Mesodermal cell (in vitro differentiated cells): ENCODE measurements around the gene CDO1.
"Not testable (repeated sequence)": the region's sequence is repeated elsewhere in the genome, so short reads cannot be mapped to it uniquely, and the experiment has no call there.

Experiments
- H3K27ac ChIP-seq: 2 replicates; pipeline ENCODE4 v1.7.0; 2013; ENCODE audit warnings: mild to moderate bottlenecking, low read depth, low read length, moderate library complexity; ENCODE audit not compliant: severe bottlenecking
- H3K36me3 ChIP-seq: 2 replicates; pipeline ENCODE4 v1.7.1; 2013; ENCODE audit warnings: mild to moderate bottlenecking, low read length, moderate library complexity; ENCODE audit not compliant: control insufficient read depth, insufficient read depth
- H3K4me1 ChIP-seq: one replicate; pipeline ENCODE4 v1.7.1; 2013; ENCODE audit warnings: mild to moderate bottlenecking, low read length; ENCODE audit not compliant: insufficient read depth, control insufficient read depth, poor library complexity, severe bottlenecking
- H3K4me3 ChIP-seq: 2 replicates; pipeline ENCODE4 v1.7.0; 2013; ENCODE audit warnings: low read length, control low read depth, mild to moderate bottlenecking; ENCODE audit not compliant: insufficient read depth, poor library complexity, severe bottlenecking; ENCODE audit errors: extremely low read depth
- H3K9me3 ChIP-seq: 2 replicates; pipeline ENCODE4 v1.7.1; 2013; ENCODE audit warnings: mild to moderate bottlenecking, low read length, moderate library complexity; ENCODE audit not compliant: control insufficient read depth
- WGBS, 2 experiments: methylation state at CpG; one replicate each; pipeline ENCODE4 v1.1.5; 2013; ENCODE audit warnings: missing lambda C conversion rate in 2 of 2; ENCODE audit not compliant: insufficient coverage in 2 of 2; 5-methylcytosine and 5-hydroxymethylcytosine counted together

Gene CDO1

DNA sequence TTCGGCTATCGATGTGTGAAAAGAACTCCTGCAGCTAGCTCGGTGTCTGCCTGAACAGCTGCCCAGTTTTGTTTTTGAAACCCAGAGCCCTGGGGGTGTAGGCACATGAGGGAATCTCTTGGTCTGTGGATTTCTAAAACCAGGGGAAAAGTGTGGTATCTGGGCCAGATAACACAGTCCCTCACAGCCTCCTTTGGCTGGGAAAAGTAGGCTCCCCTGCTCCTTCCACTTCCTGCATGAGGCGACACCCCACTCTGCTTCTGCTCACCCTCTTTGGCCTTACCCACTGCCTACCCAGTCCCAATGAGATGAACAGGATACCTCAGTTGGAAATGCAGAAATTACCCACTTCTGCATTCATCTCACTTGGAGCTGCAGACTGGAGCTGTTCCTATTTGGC lies 9.5 kb upstream of the CDO1 start:
- no peak overlapping the region for H3K4me3 ChIP-seq
- H3K27ac ChIP-seq: no peak overlapping the region
- 81 to 88% methylated on average over 1 to 4 of the region's 4 CpGs for WGBS, 2 experiments
- H3K4me1 ChIP-seq: no peaks in the 10 kb centered on the region
- peaks cover 21% of the 10 kb centered on the region for H3K36me3 ChIP-seq
- no peaks in the 10 kb centered on the region for H3K9me3 ChIP-seq

GRCh38 chr5:115824983-115825382 lies 8.5 kb upstream of the CDO1 start:
- WGBS, 2 experiments: no CpG with 5 or more reads among the region's 1 CpG
- not testable (repeated sequence) for H3K4me3 ChIP-seq, H3K27ac ChIP-seq, H3K9me3 ChIP-seq, H3K4me1 ChIP-seq
- H3K36me3 ChIP-seq: peaks cover 14% of the 10 kb centered on the region

- WGBS, 2 experiments: 78% methylated on average over 1 of the region's 1 CpG; no CpG with 5 or more reads in 1 of the 2 experiments
- Histone ChIP-seq H3K4me3 (no peak overlapping the region), H3K9me3 (no peaks in the 10 kb centered on the region), H3K4me1 (no peaks in the 10 kb centered on the region), H3K27ac (no peak overlapping the region), H3K36me3 (no peaks in the 10 kb centered on the region)
Observed at GRCh38 chr5:115820846-115821245, 4.4 kb upstream of the CDO1 start.

DNA sequence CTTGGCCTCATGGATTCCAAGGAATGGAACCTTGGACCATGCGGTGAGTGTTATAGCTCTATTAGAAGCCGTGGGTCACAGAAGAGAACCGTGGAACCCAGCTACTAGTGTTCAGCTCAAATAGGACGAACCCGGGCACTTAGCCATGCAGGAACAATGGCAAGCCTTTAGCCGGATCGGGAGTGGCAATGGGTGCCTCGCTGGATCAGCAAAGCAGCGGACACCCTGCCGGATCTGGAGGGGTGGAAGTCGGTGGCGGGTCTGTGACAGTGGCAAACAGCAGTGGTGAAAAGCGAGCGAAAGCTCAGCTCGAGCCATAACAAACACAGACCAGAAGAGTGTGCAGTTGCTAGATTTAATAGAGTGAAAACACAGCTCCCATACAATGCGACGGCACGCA lies 2.4 kb upstream of the CDO1 start:
- Histone ChIP-seq H3K4me3 (no peak overlapping the region), H3K27ac (no peak overlapping the region), H3K9me3 (no peaks in the 10 kb centered on the region), H3K36me3 (no peaks in the 10 kb centered on the region), H3K4me1 (no peaks in the 10 kb centered on the region)
- WGBS, 2 experiments: 95 to 98% methylated on average over 16 to 17 of the region's 18 CpGs

- Histone ChIP-seq H3K27ac (no peak overlapping the region), H3K4me3 (no peak overlapping the region), H3K9me3 (no peaks in the 10 kb centered on the region), H3K36me3 (no peaks in the 10 kb centered on the region), H3K4me1 (no peaks in the 10 kb centered on the region)
- 89% methylated on average over 4 of the region's 7 CpGs; no CpG with 5 or more reads in 1 of the 2 experiments for WGBS, 2 experiments
Observed at GRCh38 chr5:115817386-115817785, 927 bp upstream of the CDO1 start.

DNA sequence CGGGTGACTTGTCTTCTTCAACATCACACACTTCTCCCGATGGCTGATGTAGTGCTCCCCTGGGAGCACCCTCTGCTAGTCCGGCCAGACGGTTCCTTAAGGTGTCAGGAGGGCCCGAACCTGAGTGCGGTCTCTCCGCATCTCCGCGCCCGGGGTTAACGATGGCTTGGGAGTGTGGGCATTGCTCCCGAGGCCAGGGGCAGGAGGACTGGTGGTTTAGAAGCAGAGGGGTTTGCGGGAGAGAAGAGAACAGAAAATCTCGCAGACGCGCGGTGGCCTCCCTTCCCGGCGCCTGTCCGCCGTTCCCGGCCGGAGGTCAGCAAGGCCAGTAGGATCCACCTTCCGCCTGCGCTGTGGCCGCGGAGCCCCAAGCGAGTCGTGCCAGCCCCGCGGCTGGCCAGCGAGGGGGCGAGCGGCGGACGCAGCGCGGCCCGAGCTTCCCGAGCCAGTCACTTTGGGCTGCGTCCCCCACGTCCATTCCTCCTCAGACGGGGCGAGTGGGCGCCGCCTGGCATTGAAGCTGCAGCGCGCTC lies 700 bp downstream of the CDO1 start:
- no peaks in the 10 kb centered on the region for H3K36me3 ChIP-seq
- H3K4me3 ChIP-seq: peak overlapping the region; percentile 62
- 2% methylated on average over 20 to 23 of the region's 48 CpGs for WGBS, 2 experiments
- no peak overlapping the region for H3K27ac ChIP-seq
- no peaks in the 10 kb centered on the region for H3K4me1 ChIP-seq
- H3K9me3 ChIP-seq: no peaks in the 10 kb centered on the region

DNA sequence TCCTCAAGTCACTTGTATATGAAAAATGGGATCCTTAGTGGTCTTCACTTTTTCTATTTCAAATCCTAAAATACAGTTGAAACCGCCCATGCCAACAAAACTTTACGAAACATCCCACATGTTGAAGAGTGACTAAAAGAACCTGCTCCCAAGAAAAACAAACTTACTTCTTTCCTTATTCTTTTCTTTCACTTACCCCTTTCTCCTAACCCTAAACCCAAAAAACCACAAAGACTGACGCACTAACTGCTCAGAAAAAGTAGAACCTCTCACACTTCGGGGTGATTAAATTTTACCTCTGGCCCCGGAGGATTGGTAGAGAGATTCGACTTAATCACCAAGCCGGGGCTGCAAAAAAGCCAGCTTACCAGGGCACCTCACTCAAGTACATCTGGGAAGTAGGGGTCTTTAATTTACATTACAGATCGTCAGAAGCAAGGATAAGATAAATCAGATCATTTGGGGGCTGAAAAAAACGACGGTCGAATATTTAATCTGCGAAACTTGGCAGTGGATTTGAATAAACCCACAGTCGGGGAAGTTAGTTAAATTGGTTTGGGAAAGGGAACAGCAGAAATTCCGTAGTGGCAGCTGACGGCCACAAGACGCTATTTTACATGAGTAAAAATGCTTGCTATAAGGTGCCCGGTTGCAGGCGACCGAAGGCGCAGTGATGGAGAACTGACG lies 1.3 kb downstream of the CDO1 start:
- WGBS, 2 experiments: 23 to 31% methylated on average over 10 to 17 of the region's 21 CpGs
- no peaks in the 10 kb centered on the region for H3K36me3 ChIP-seq
- H3K9me3 ChIP-seq: no peaks in the 10 kb centered on the region
- no peak overlapping the region for H3K27ac ChIP-seq
- H3K4me1 ChIP-seq: no peaks in the 10 kb centered on the region
- H3K4me3 ChIP-seq: peak overlapping the region; percentile 62

DNA sequence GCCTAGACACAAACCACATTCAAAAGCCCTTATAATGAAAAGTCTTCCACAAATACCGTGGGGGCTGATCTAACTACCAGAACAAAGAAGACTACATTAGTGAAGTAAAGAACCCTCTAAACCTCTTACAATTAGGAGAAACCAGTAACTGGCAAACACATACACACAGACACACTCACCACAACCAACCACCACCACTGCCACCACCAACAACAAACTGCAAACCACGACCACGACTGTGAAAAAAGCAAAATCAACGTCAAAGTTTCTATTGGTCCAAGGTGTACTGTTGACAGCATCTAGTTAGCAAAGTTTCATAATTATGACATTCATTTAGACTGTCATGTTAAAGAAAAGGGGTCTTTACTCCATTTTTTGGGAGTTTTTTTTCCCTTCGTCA lies 2.7 kb downstream of the CDO1 start:
- H3K27ac ChIP-seq: no peak overlapping the region
- no peak overlapping the region for H3K4me3 ChIP-seq

GRCh38 chr5:115812372-115812771 lies 4.1 kb downstream of the CDO1 start:
- no peak overlapping the region for H3K4me3 ChIP-seq
- 86% methylated on average over 1 of the region's 1 CpG; no CpG with 5 or more reads in 1 of the 2 experiments for WGBS, 2 experiments
- no peaks in the 10 kb centered on the region for H3K36me3 ChIP-seq
- no peaks in the 10 kb centered on the region for H3K4me1 ChIP-seq
- H3K9me3 ChIP-seq: no peaks in the 10 kb centered on the region
- no peak overlapping the region for H3K27ac ChIP-seq

More for the DNA sequence above, 2.7 kb downstream of the CDO1 start:
- Histone ChIP-seq H3K9me3 (no peaks in the 10 kb centered on the region), H3K4me1 (no peaks in the 10 kb centered on the region), H3K36me3 (no peaks in the 10 kb centered on the region)
- WGBS, 2 experiments: 81% methylated on average over 3 of the region's 5 CpGs; no CpG with 5 or more reads in 1 of the 2 experiments

DNA sequence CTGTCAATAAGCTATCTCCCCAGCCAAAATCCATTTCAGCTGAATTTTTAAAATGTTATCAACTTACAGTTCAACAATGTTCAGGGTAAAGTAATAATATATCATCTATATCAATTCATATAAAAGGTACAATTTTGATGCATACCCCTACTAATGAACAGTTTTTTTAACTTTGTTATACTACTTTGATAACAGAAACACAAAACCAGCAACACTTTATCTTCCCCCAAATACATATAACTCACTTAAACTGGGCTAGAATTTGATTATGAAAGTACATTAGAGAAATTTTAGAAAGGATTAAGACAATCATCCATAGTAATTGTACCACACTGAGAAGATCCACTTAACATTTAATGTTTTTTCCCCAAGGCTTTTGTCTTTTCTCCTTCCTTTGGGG lies 5.1 kb downstream of the CDO1 start:
- Histone ChIP-seq H3K36me3 (no peaks in the 10 kb centered on the region), H3K4me1 (no peaks in the 10 kb centered on the region), H3K9me3 (no peaks in the 10 kb centered on the region), H3K4me3 (no peak overlapping the region), H3K27ac (no peak overlapping the region)

GRCh38 chr5:115810761-115811160 lies 5.7 kb downstream of the CDO1 start:
- Histone ChIP-seq H3K9me3 (no peaks in the 10 kb centered on the region), H3K4me1 (no peaks in the 10 kb centered on the region), H3K4me3 (no peak overlapping the region), H3K27ac (no peak overlapping the region), H3K36me3 (no peaks in the 10 kb centered on the region)
